Endothelial cell of umbilical vein (primary cell): Measurements from ENCODE around the gene FUT2. TPM values are rescaled to one million over a fixed set of nuclear protein-coding genes. Genes with fewer than 3 reads are reported as not detected.
A peak's percentile ranks its signal among the peaks of the same experiment; 100 is the strongest.

ENCODE experiments used
- BruUV-seq: library from RNA; stranded (reverse); fragments of 400-500 nt; replicated peaks from 2 replicates; lab custom pipeline; 2021; lab: Mats Ljungman, UMichigan
- CTCF ChIA-PET: fragments of 300-600, 350-600 bp; sonication (Branson Sonifier 250); formaldehyde crosslinking; loops from one replicate; lab custom pipeline; 2021; ENCODE audit warnings: antibody characterized with exemption, inconsistent platforms; lab: Charles Lee
- POLR2A ChIA-PET: fragments of 300-600, 350-600 bp; sonication (Branson Sonifier 250); formaldehyde crosslinking; loops from one replicate; lab custom pipeline; 2021; ENCODE audit warnings: antibody characterized with exemption, inconsistent platforms; lab: Charles Lee
- DNase-seq: peaks from one replicate; pipeline ENCODE4 v3.0.0-alpha.2; 2011; ENCODE audit warnings: low read depth, low spot score
- FAIRE-seq: peaks from 2 replicates; lab custom pipeline; 2011; peaks lifted over from hg19 to GRCh38; lab: Jason Lieb, UNC
- H2AFZ ChIP-seq: 2 replicates; pipeline ENCODE4 v1.6.0; 2012; ENCODE audit warnings: low read depth, low read length, control low read depth, inconsistent platforms
- H3K27ac ChIP-seq: 2 replicates; pipeline ENCODE4 v1.5.1; 2011; ENCODE audit warnings: low read depth, mild to moderate bottlenecking, control low read depth, low read length, moderate library complexity; ENCODE audit not compliant: insufficient read depth
- H3K27me3 ChIP-seq, 2 experiments: 2 replicates each; pipeline versions ENCODE4 v1.6.0 to v1.6.1; 2011; ENCODE audit warnings: low read length in 2 of 2, mixed read lengths in 1 of 2; ENCODE audit not compliant: control insufficient read depth in 2 of 2, insufficient read depth in 2 of 2
- H3K36me3 ChIP-seq, 2 experiments: 2 replicates in 1 of 2; 3 replicates in 1 of 2; pipeline ENCODE4 v1.5.1; 2011; ENCODE audit warnings: low read length in 2 of 2, mild to moderate bottlenecking in 1 of 2, moderate library complexity in 1 of 2; ENCODE audit not compliant: control insufficient read depth in 2 of 2, insufficient read depth in 2 of 2; ENCODE audit errors: extremely low read depth in 1 of 2
- H3K4me1 ChIP-seq: 3 replicates; pipeline ENCODE4 v1.5.1; 2011; ENCODE audit warnings: mild to moderate bottlenecking, low read length; ENCODE audit not compliant: control insufficient read depth, insufficient read depth; ENCODE audit errors: extremely low read depth
- H3K4me2 ChIP-seq: 2 replicates; pipeline ENCODE4 v1.6.1; 2011; ENCODE audit warnings: low read length, control low read depth, mixed read lengths; ENCODE audit not compliant: insufficient read depth
- H3K4me3 ChIP-seq, 3 experiments: fragments of 200-600 bp in 1 of 3; sonication (generic), shearing (Covaris generic) in 1 of 3; replicated peaks in 1 of 3; 2 replicates each; pipeline ENCODE4 v1.5.1; 2011 to 2016; ENCODE audit warnings: control low read depth in 3 of 3, low read length in 3 of 3, mild to moderate bottlenecking in 2 of 3, inconsistent platforms in 1 of 3, low read depth in 1 of 3, moderate library complexity in 1 of 3; ENCODE audit not compliant: insufficient read depth in 1 of 3
- H3K79me2 ChIP-seq: 2 replicates; pipeline ENCODE4 v1.6.0; 2012; ENCODE audit warnings: low read length, inconsistent platforms; ENCODE audit not compliant: control insufficient read depth, insufficient read depth
- H3K9ac ChIP-seq: replicated peaks from 2 replicates; pipeline ENCODE3; 2011; ENCODE audit warnings: low read length, control low read depth; ENCODE audit not compliant: insufficient read depth; ENCODE audit errors: extremely low read depth
- H3K9me1 ChIP-seq: replicated peaks from 3 replicates; pipeline ENCODE4 v1.6.0; 2011; ENCODE audit warnings: mild to moderate bottlenecking, low read length; ENCODE audit not compliant: control insufficient read depth, insufficient read depth; ENCODE audit errors: extremely low read depth
- H3K9me3 ChIP-seq: replicated peaks from 2 replicates; pipeline ENCODE4 v1.5.1; 2012; ENCODE audit warnings: low read length, inconsistent platforms; ENCODE audit not compliant: control insufficient read depth, insufficient read depth
- H4K20me1 ChIP-seq: replicated peaks from 2 replicates; pipeline ENCODE3; 2011; ENCODE audit warnings: mild to moderate bottlenecking, low read length; ENCODE audit not compliant: control insufficient read depth, insufficient read depth; ENCODE audit errors: extremely low read depth
- EZH2 ChIP-seq: IDR thresholded peaks from 2 replicates; pipeline ENCODE4 v1.6.1; 2012; ENCODE audit warnings: borderline replicate concordance, low read depth, mild to moderate bottlenecking, moderate library complexity, low read length, inconsistent platforms; ENCODE audit not compliant: severe bottlenecking
- FOS ChIP-seq: IDR thresholded peaks from 2 replicates; pipeline ENCODE4 v1.6.1; 2011; ENCODE audit warnings: mild to moderate bottlenecking, low read length, moderate library complexity, borderline replicate concordance; ENCODE audit not compliant: insufficient read depth
- GATA2 ChIP-seq: IDR thresholded peaks from 2 replicates; pipeline ENCODE4 v1.7.0; 2011; ENCODE audit warnings: low read depth, mild to moderate bottlenecking, moderate library complexity, mixed read lengths, low read length; ENCODE audit not compliant: insufficient read length, insufficient read depth
- JUN ChIP-seq: IDR thresholded peaks from 2 replicates; pipeline ENCODE4 v1.6.1; 2011; ENCODE audit warnings: borderline replicate concordance, low read depth; ENCODE audit not compliant: insufficient read length, insufficient read depth
- MYC ChIP-seq: IDR thresholded peaks from one replicate; pipeline ENCODE4 v1.6.1; 2011; ENCODE audit warnings: mild to moderate bottlenecking, low read depth, low read length
- POLR2A ChIP-seq: IDR thresholded peaks from 2 replicates; pipeline ENCODE4 v1.6.1; 2012; ENCODE audit warnings: low read depth, mild to moderate bottlenecking, control low read depth, low read length
- POLR2AphosphoS5 ChIP-seq: IDR thresholded peaks from 2 replicates; pipeline ENCODE4 v1.6.1; 2012; ENCODE audit warnings: low read depth, mild to moderate bottlenecking, control low read depth, low read length, moderate library complexity; ENCODE audit not compliant: insufficient read depth
- dilution Hi-C: fragments of 300-500 bp; cut with MboI; formaldehyde crosslinking; loops from one replicate; pipeline ENCODE4 v1.15.0; 2019; ENCODE audit warnings: low sequenced_read_pairs; ENCODE audit not compliant: extremely low pct_ligation_motif_present
- intact Hi-C: fragments of 100-400 bp; cut with micrococcal nuclease; formaldehyde crosslinking; loops from one replicate; pipeline ENCODE4 v1.10.0; 2022
- polyA plus RNA-seq, 4 experiments: library from polyadenylated mRNA; depleted of rRNA in 3 of 4; stranded (reverse) in 3 of 4; unstranded in 1 of 4; fragments of >200 nt; gene quantifications; 2 replicates each; pipeline versions ENCODE4 v1.2.1 to v1.2.3, GENCODE V29; 2011 to 2012; ENCODE audit warnings: missing spikeins in 1 of 4
- total RNA-seq: library from RNA; stranded (reverse); gene quantifications from 2 replicates; pipeline ENCODE4 v1.2.3, GENCODE V29; 2021
- TF ChIP-seq, protein P1 (sequence below), 2 donors: IDR thresholded peaks; 1 replicate in 1 of 2; 2 replicates in 1 of 2; pipeline ENCODE4 v1.5.1; 2011; ENCODE audit warnings: low read length in 2 of 2, mild to moderate bottlenecking in 2 of 2, moderate library complexity in 2 of 2, control low read depth in 1 of 2, inconsistent platforms in 1 of 2, low read depth in 1 of 2; ENCODE audit not compliant: insufficient read depth in 1 of 2; ENCODE audit errors: extremely low read depth in 1 of 2
- TF ChIP-seq, protein P2 (sequence below): IDR thresholded peaks from 2 replicates; pipeline ENCODE4 v1.6.1; 2011; ENCODE audit not compliant: insufficient read depth, insufficient read length

The FUT2 gene
- total and polyA plus RNA-seq, 2 donors (not counting 3 experiments of a cell fraction or from before 2014, with no cell fraction given): not detected

DNA sequence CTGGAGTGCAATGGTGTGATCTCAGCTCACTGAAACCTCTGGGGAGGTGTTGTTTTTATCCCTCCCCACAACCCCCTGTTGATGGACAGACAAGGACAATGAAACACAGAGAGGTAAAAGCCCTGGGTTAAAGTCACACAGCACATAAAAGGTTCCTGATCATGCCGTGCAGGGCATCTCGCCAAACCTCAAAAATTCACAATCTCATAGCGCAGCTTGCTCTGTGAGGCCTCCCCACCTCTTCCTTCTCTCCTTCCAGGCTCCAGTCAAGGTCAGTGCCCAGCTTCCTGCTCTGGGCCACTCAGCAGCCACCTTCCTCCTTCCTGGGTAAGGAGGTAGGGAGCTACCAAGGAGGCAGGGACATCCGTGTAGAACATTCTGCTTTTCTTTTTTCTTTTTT, 2.3 kb downstream of the FUT2 start:
- no TSS peak for BruUV-seq
- POLR2A ChIA-PET: interaction anchor here (0.6 to 1.0 kb wide), 4 partner anchors 27 to 153 kb away, joined by 3 to 10 read pairs (median 4); partner anchors contain the start of genes RPL18 and SPHK2

DNA sequence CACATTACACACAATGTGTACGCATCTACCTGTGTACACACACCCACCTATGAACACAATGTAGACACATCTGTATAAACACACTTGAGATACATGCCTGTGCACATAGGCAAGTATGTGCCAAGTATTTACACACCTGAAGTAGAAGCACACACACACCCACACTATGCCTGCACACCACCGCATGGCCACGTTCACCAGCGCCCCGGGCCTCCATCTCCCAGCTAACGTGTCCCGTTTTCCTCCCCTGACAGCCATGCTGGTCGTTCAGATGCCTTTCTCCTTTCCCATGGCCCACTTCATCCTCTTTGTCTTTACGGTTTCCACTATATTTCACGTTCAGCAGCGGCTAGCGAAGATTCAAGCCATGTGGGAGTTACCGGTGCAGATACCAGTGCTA, 6.9 kb downstream of the FUT2 start:
- intact Hi-C loops: no loop called here
- H3K4me3 ChIP-seq: no peak overlapping the region
- H2AFZ ChIP-seq: no peak overlapping the region
- no peaks in the 10 kb centered on the region for H3K27me3 ChIP-seq
- no TSS peak for BruUV-seq
- CTCF ChIA-PET: interaction anchor here (1.0 kb wide), 1 partner anchor 9 kb away, joined by 3 read pairs; no protein-coding TSS in a partner anchor
- no peaks in the 10 kb centered on the region for H3K36me3 ChIP-seq
- H3K9ac ChIP-seq: no peak overlapping the region
- peaks cover 5% of the 10 kb centered on the region for H3K4me1 ChIP-seq
- H4K20me1 ChIP-seq: no peaks in the 10 kb centered on the region
- no peaks in the 10 kb centered on the region for H3K9me3 ChIP-seq
- no peaks in the 10 kb centered on the region for H3K9me1 ChIP-seq
- no peak overlapping the region for H3K27ac ChIP-seq
- TF ChIP-seq FOS: no peak
- no peak for TF ChIP-seq JUN
- TF ChIP-seq, protein P1, sequence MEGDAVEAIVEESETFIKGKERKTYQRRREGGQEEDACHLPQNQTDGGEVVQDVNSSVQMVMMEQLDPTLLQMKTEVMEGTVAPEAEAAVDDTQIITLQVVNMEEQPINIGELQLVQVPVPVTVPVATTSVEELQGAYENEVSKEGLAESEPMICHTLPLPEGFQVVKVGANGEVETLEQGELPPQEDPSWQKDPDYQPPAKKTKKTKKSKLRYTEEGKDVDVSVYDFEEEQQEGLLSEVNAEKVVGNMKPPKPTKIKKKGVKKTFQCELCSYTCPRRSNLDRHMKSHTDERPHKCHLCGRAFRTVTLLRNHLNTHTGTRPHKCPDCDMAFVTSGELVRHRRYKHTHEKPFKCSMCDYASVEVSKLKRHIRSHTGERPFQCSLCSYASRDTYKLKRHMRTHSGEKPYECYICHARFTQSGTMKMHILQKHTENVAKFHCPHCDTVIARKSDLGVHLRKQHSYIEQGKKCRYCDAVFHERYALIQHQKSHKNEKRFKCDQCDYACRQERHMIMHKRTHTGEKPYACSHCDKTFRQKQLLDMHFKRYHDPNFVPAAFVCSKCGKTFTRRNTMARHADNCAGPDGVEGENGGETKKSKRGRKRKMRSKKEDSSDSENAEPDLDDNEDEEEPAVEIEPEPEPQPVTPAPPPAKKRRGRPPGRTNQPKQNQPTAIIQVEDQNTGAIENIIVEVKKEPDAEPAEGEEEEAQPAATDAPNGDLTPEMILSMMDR (IDR thresholded peaks at IDR 0.05; ENCODE audit: extremely low read depth in 1 of 2, insufficient read depth in 1 of 2, low read depth in 1 of 2, low read length in 2 of 2): no peak
- TF ChIP-seq POLR2AphosphoS5: no peak
- TF ChIP-seq, protein P2, sequence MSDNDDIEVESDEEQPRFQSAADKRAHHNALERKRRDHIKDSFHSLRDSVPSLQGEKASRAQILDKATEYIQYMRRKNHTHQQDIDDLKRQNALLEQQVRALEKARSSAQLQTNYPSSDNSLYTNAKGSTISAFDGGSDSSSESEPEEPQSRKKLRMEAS: no peak
- no peak for TF ChIP-seq POLR2A
- TF ChIP-seq EZH2: no peak
- TF ChIP-seq GATA2: no peak
- H3K79me2 ChIP-seq: no peaks in the 10 kb centered on the region
- no peak for FAIRE-seq
- no peak for DNase-seq
- POLR2A ChIA-PET: no interaction called here
- no peak overlapping the region for H3K4me2 ChIP-seq
- dilution Hi-C loops: no loop called here

More for the DNA sequence above, 2.3 kb downstream of the FUT2 start:
- Histone ChIP-seq H3K9me1 (no peaks in the 10 kb centered on the region), H3K4me3 (no peak overlapping the region), H3K27me3 (no peaks in the 10 kb centered on the region), H3K79me2 (no peaks in the 10 kb centered on the region), H3K4me1 (peaks cover 16% of the 10 kb centered on the region), H3K27ac (no peak overlapping the region), H2AFZ (peak overlapping the region; percentile 67), H3K4me2 (no peak overlapping the region), H3K9me3 (no peaks in the 10 kb centered on the region), H3K36me3 (no peaks in the 10 kb centered on the region), H4K20me1 (no peaks in the 10 kb centered on the region), H3K9ac (no peak overlapping the region)
- intact Hi-C loops (loop anchor here (1.0 kb wide), 1 partner anchor 49 kb away; no protein-coding TSS in a partner anchor), dilution Hi-C loops (no loop called here)
- DNase-seq: peak; percentile 60
- CTCF ChIA-PET: interaction anchor here (0.8 to 1.4 kb wide), 6 partner anchors 15 to 273 kb away, joined by 3 to 8 read pairs (median 4); no protein-coding TSS in a partner anchor
- no peak for TF ChIP-seq FOS
- TF ChIP-seq POLR2A: no peak
- TF ChIP-seq GATA2: peak; percentile 45
- peak; percentile 59 for TF ChIP-seq POLR2AphosphoS5
- no peak for TF ChIP-seq MYC
- TF ChIP-seq, protein P2: no peak
- peak; percentile 91 for FAIRE-seq
